ENCODE results near the gene CHML.
A peak's percentile ranks its signal among the peaks of the same experiment; 100 is the strongest.

Gene CHML

DNA sequence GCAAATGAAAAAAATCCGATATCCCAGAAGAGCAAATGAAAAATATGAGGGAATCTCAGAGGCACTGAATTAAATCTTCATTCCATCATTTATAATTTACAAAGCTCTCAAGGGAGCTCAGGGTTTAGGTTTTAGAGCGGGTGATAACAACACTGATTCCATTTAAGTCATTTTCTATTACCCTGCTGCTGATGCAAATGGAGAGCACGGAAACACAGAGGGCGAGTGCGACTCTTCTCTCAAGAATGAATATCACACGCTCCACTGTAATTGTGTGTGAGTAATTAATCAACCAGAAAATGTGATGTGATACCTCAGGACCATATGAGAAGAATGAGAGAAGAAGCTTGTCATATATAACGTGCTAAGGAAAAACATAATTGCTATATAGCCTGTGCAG lies 22.7 kb downstream of the CHML start:
- no peak for DNase-seq

DNA sequence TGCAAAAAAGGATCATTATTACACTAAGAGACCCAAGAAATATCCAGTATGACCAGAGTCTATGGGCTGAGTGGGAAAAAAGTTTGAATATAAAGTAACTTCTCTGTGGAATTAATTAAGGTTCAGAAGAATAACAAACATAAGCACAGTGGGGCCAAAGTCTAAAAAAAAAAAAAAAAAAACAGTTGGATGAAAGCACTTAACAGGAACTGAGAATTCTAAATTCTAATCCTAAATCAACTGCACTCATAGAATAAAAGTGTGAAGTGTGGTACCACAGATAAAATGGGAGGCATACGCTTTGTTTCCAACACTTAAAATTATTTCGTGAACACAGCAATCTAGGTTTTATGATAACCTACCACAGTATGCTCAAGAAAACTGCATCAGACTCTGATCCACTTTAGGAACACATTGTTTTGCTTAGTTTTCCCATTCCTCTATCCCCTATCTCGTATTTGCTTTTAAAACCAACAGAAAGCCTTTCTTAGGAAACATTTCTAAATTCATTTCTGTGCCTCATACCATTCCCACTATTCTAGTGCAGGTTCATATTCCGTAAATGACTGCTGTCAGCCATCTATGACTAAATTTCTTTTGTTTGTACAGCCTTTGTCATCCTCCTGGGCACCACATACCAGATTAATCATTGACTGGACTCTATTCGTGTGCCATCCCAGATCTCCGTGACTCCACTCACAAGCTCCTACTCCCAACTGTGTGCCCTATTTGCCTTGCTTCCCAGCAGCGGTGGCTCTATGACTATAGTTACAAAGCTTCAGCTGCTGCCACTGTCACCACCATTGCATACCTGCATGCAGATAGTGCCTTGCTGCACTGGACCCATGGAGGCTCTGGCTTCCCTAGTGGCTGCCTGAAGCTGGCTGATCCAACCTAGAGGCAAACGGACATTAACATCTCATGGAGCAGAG lies 24.9 kb downstream of the CHML start:
- DNase-seq = no peak

DNA sequence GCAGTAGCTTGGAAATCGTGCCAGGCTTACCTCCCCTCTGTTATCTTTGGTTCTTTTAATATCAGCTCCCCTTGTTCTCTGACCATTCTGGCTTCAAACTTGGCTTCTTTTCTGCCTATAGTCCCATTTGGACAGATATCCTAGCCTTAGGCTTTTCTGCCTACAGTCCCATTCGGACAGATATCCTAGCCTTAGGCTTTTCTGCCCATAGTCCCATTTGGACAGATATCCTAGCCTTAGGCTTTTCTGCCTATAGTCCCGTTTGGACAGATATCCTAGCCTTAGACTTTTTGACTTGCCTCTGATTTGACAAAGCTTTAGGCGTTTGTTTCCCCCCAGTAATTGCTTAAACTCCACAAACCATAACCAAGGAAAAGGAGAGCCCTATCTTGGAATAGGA lies 25.6 kb downstream of the CHML start:
- DNase-seq = no peak

DNA sequence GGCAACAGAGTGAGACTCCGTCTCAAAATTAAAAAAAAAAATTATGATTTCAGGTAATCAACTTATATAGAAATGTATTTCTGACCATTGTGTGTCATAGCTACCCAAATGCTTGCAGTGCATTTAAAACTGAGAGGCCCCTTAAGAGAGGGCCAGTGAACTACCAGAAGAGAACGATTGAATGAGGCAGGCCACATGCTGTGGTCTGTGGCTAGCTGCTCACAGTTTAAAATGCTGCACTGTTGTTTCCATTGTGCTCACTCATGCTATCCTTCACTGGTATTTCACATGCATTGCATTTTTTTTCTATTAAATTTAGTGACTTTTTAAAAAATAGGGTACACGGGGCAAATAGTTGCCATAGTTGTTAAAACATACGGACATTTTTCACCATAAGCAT lies 26.0 kb downstream of the CHML start:
- DNase-seq = no peak

DNA sequence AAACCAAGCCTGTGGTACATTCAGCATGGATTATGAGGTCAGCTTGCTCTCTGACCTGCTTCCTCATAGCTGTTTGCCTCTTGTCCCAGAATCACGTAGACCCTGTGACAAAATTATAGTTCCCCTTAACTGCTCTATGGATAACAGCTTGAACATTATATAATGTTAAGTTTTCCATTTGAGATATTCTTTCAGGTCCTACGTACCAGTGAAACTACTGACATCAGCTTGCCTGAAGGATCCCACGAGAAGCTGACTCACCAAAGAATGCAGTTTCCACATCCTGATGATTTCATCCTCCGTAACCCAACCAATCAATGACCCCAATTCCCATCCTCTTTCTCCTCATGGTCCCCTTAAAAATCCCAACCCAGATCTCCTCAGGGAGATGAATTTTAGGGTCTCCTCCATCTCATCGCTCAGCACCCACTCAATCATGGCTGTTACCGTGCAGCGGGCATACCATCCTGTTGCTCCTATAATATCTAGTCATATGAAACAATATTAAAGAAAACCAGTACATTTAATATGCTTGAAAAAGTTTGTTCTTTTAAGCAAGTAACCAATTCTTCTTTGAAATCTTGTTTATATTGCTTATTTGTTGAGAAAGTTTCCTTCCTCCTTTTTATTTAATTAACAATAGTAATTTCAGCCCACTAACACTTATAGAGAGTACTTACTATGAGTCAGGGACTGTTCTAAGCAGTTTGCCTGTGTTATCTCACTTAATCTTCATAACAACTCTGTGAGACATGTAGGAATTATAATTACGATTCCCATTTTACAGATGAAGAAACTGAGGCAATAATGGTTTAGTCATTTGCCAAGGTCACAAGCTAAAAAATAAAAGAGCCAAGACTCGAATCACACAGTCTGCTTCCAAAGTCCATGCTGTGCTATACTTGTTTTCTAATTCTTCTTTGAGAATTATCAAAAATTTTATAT lies 27.4 kb downstream of the CHML start:
- DNase-seq = peak in 3 of 56 donors; percentile 1 to 32 (median 4)

DNA sequence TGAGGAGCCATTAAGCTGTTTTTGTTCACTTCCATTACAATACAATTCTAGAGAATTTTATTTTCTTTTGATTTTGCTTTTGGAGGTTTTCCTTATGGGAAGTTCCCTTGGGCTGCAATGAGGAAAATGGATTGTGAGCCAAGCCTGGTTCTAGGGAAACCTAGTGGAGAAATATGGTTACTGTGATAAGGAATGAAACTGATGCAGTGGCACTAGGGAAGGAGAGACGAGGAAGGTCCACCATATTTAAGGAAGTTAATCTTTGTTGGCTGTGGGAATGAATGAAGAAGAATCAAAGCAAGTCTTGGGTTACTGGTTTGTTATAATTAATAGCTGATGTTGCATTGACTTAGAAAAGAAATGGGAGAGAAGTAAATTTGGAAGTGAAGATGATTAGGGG lies 28.4 kb downstream of the CHML start:
- DNase-seq = no peak

DNA sequence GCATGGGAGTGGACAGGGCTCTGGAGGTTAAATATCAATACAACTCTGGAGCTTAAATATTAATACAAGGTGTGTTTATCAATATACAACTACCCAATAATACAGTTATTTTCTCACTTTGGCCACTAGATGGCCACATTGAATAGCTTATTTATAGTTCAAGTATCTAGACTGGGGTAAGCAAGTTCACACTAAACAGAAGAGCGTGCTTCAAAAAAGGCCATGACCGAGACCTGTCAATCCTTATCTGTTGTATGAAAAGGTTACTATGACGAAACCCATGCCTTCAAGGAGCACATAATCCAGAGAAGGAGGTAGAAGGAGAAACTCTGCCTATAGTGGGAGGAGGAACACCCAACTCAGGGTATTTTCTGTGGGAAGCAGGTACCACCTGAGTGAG lies 29.1 kb downstream of the CHML start:
- no peak for DNase-seq

DNA sequence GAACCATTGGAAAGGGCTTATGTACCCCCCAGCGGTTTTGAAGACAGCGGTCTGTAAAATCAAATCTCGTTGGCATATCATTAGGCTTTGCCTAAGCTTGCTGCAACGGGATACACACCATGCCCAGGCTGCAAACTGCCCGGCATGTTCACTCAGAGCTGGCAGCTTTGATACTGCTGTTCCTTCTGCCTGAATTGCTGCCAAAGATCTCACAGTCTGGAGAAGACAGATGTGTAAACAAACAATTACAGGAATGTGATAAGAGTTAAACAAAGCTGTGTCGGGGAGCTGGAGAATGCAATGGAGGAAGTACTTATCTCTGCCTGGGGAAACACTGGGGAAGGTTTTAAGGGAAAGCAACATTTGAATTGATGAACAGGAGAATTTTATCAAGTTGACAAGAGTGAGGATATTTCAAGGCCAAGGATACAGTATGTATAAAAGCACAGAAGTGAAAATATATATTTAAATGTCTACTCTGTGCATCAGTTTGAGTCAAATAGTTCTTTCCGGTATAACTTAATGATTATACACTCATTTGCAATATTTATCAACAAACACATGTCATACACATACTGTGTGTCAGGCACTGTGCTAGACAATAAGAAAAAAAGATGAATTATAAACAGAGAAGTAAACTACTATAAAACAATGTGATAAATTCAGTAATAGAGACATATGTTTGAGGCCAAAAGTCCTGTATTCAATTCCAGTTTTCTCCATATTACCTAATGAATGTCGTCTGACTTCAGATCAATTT lies 29.9 kb downstream of the CHML start:
- no peak for DNase-seq

DNA sequence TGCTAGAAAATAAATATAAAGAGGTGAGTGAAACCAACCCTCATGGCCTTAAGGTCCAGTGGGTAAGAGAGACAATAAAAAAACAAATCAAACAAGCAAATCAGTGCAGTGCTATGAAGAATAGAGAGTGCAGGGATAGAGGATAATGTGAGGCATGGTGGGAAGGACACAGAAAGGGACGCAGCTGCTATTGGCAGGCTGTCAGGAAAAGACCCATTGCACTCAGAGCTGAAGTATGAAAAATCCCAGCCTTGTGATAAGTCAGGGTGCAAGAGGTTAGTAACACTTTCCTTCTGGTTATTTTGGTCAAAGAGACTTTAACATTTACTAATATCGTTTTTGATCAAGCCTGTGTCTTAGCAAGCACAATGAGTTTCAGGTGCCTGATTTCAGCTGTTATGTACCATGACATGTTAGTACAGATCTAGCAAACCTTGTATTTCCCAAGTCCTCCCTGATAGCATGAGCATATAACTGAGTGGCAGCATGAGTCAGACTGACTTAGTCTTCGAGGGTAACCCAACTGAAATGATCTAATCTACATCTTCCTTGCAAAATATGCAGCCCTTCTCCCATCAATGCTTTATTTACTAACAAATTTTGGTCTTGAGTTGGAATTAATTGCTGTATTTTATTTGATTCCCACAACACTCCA lies 31.7 kb downstream of the CHML start:
- DNase-seq = no peak

DNA sequence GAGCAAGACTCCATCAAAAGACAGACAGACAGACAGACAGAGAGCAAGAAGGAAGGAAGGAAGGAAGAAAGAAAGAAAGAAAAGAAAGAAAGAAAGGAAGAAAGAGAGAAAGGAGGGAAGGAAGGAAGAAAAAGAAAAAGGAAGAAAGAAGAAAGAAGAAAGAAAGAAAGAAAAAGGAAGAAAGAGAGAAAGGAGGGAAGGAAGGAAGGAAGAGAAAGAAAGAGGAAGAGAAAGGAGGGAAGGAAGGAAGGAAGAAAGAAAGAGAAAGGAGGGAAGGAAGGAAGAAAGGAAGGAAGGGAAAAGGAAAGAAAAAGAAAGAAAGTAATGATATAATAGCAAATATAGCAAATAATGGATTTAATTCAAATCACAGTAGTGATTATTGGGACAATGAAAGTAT lies 32.7 kb downstream of the CHML start:
- DNase-seq = no peak

DNA sequence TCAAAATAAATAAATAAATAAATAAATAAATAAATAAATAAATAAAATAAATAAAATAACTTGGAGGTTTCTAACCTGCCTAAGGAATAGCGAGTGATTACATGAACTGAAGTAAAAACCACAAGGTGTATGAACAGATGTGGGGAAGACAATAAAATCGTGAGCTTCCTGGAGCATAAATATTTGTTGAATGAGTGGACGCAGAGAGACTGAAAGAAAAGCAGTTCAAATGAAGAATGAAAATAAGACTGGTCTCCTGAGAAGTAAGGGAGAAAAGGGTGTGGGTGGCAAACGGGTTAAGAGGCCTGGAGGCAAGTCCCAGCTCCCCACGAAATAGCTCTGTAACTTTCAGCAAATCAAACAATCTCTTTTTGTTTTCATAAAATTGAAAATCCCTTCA lies 33.6 kb downstream of the CHML start:
- DNase-seq = no peak

DNA sequence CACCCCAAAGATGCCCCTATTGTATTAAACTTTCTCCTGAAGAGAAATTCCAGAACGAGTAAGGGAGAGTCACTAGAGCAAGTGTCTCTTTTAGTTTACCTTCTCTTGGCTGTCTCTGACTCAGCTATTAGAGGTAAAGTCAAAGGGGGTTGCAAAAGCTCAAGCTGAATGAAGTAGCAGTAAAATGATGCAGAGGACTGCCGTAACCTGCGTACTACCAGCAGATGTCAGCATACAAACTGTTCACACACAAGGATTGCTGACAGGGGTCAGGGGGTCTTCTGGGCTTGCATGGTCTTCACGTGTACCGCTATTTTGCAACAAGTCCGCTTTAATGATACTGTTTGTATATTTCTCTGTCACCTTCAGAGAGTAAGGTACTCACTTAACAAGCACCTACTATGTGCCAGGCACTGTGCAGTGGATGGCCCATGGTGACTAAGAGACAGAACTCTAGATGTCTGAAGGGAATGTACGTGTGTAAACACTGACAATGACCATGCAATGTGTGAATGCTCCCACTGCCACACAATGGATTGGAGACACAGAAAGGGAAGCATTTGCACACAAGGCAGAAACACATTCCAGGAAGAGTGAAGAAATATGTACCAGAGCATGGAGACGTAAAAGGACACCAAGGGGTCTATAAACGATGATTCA lies 34.9 kb downstream of the CHML start:
- DNase-seq = no peak

DNA sequence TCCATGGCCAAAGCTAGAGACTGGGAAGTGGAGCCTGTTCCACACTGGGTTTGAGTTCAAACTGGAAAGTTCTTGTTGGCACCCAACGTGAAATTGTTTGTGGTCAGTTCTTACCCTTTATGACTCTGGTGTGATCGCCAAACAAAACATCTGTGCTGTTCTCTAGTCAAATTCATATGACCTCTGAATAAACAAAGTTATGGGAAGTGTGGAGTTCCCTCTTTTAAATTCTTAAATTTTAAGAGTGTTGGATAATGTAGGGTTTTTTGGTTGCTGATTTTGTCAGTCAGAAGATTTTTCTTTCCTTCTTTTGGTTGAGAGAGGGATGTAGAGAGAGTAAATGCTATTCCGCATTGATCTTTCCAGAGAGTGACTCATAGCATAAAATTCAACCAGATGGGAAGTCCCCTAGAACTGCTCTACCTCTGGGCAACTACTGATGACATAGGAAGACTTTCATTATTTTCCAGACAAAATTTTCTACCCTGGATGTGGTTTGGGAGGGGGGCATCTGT lies 36.4 kb downstream of the CHML start:
- DNase-seq = no peak

DNA sequence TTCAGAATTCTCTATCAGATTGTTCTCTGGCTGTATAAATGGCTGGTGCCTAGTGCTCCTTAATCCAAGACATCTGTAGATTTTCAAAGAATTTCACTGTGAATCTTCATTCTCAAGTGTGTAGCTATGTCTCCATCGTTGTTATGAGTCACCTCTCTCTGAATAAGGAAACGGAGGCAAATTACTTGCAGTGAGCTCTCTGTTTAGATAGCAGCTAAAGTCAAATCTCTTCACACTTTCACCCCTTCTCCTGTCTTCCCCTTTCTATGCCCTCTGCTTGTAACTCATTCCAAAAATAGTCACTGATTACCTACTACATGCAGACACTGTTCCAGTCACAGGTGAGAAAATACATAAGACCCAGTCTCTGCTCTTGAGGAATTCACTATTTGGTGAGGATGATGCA lies 39.7 kb downstream of the CHML start:
- DNase-seq = no peak

DNA sequence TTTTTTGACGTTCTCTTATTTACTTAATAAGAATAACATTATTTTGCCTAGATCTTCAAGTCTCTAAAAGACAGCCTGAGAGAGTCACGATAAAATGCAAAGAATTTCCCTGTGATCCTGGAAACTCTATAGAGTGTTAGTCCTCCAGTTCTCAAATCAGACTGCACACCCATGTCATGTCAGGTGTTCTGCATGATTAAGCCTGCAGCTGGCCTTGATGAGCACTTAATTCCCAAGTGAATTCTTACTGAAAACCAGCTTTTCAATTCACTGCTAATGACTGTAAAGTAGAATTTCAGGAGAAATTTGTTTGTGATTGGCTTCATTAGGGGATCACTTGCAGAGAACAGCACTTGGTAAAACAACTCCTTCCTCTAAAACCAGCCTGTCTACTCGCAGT lies 41.9 kb downstream of the CHML start:
- DNase-seq = no peak

DNA sequence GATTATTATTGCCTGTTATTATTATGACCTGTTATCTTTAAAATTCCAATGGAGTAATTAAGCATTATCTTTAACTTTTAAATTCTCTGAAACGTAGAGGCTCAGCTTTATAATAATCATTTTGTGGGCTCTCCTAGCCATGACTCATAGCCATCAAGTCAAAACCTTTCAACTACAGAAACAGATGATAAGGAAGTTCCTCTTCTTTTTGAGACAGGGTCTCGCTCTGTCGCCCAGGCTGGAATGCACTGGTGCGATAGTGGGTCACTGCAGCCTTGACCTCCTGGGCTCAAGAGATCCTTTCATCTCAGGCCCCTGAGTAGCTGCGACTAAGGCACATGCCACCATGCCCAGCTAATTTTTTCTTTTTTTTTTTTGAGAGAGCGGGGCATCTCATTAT lies 43.5 kb downstream of the CHML start:
- no peak for DNase-seq

DNA sequence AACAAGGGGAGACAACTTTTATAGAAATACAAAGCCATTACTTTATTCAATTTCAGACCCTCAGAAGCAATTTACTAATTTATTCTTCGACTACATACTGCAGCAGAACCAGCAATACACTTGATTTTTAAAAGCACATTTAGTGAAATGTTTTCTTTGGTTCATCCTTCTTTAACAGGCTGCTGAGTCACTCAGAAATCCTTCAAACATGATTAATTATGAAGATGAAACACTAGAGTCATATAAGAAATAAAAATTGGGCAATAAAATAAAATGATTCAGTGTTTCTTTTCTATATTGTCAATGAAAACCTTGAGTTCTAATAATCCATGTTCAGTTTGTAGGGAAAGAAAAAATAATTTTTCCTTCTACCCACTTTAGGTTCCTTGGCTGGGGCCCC lies 47.0 kb downstream of the CHML start:
- DNase-seq = no peak

DNA sequence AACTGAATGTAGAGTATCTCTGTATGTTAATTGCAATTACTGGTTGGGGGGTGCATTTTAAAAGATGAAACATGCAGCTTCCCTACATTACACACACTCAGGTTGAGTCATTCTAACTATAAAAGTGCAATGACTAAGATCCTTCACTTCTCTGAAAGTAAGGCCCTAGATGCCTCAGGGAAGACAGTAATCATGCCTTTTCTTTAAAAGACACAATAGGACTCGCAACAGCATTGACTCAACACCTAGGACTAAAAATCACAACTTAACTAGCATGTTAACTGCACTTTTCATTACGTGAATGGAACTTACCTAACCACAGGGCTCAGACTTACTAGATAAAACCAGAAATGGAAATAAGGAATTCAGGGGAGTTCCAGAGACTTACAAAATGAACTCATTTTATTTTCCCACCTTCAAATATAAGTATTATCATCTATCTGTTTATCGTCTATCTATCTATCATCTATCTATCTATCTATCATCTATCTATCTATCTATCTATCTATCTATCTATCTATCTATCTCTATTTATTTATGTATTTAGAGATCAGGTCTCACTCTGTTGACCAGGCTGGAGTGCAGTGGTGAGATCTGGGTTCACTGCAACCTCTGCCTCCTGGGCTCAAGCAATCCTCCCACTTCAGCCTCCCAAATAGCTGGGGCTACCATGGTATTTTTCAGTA lies 47.8 kb downstream of the CHML start:
- DNase-seq = peak in 1 of 56 donors; percentile 31

DNA sequence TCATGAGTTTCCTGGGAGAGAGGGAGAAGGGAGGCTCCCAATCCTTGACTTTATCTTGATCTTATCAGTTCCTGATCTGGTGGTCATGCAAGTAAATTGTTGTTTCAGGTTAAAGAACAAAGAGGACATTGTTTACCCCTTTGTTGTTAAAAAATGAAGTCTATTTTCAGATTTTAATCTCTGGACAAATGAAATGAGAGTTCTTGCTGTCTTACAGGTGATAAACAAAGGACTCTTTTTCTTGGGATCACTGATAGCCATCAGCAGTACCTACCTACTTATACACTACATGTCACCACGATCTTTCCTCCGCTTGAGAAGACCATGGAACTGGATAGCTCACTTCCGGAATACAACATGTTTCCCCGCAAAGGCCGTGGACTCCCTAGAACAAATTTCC lies 48.4 kb downstream of the CHML start:
- no peak for DNase-seq

DNA sequence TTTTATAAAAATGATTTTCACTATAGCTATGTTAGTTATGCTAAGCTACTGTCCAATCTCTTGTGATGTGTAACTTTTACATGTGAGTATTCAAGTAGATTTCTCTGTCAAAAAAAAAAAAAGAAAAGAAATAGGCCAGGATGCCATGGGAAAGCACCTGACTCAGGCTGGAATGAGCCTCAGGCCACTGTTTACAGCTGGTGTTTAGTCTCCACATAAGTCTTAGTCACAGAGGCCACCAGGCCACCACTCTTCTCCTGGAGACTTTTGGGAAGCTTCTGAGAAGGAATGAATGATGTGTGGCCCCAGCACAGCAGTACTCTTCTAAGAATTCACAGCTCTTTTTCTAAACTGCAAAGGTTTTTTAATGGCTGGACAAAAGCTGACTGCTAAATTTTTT lies 48.9 kb downstream of the CHML start:
- DNase-seq = no peak

All from nucleus accumbens (tissue), 56 donors.